ENCODE measurements around the gene BTLA. TPM values are rescaled to one million over a fixed set of nuclear protein-coding genes. Genes with fewer than 3 reads are reported as not detected.
"Not testable (repeated sequence)": the region's sequence is repeated elsewhere in the genome, so short reads cannot be mapped to it uniquely, and the experiment has no call there.

Gene BTLA, protein sequence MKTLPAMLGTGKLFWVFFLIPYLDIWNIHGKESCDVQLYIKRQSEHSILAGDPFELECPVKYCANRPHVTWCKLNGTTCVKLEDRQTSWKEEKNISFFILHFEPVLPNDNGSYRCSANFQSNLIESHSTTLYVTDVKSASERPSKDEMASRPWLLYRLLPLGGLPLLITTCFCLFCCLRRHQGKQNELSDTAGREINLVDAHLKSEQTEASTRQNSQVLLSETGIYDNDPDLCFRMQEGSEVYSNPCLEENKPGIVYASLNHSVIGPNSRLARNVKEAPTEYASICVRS
- polyA plus RNA-seq (2013): 1.3 TPM

DNA sequence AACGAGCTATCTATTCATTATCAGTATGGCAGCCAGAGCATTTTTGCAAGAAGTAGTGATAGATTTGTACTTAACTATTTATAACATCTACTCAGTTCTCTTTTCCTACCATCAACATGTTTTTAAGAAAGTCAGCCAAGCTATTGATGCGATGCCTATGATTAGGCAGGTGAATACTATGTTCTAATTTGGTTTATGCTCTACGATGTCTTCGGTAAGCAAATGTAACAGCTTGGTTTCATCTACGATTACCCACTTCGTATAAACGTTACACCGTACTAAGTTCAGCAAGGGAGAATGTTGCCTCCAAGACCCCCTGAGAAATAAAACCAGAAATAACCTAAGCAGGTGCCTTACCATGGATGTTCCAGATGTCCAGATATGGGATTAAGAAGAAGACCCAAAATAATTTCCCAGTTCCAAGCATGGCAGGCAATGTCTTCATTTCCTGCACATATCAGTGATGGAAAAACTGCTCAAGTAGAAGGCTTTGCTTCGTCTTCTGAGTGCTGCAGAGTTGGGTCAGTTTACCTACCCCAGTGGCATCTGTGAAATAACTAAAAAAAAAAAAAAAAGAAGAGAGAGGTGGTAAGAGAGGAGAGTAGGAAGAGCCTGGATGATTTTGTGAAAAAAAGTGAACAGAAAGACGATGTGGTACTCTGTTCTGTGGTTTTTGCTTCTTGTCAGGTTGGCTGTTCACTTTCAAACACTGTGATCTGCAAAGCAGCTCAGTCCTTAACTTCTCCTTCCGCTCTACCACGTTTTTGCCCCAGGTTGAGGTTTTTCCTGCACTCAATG is at the start of gene BTLA:
Gene BTLA, minus strand, starts transcription at position 559 of the 798 bp plus-strand sequence. Its CDS starts 114 bp downstream, at position 445.
- H3K27me3 ChIP-seq (replicated peaks in 2 of 5; ENCODE audit: control insufficient read depth in 4 of 5, insufficient read depth in 5 of 5, low read length in 4 of 5): no peaks in the 10 kb centered on the region
- peak within 1 kb of the TSS in 2 of 7 experiments; percentile 8 to 41 for H3K4me3 ChIP-seq (ENCODE audit: control insufficient read depth in 1 of 7, extremely low read depth in 1 of 7, insufficient read depth in 4 of 7, low read depth in 2 of 7, low read length in 6 of 7)
- peak in 2 of 3 donors; percentile 35 to 42 for DNase-seq
- ChIA-PET CTCF (interaction anchor here (1.5 to 2.6 kb wide), 3 partner anchors 15 to 205 kb away, joined by 3 to 6 read pairs (median 4); partner anchors contain the start of gene SLC9C1), POLR2A (no interaction called here)
- WGBS (ENCODE audit: insufficient coverage): 83% methylated on average over 8 of the region's 12 CpGs
- peaks cover 4 to 26% (median 11%) of the 10 kb centered on the region in 4 experiments for H3K4me1 ChIP-seq (ENCODE audit: control extremely low read depth in 1 of 4, control insufficient read depth in 4 of 4, insufficient read depth in 4 of 4, low read length in 3 of 4)
- no peaks in the 10 kb centered on the region for H3K9me3 ChIP-seq (ENCODE audit: control extremely low read depth in 1 of 5, control insufficient read depth in 4 of 5, insufficient read depth in 2 of 5, low read depth in 1 of 5, low read length in 4 of 5)
- no peak within 1 kb of the TSS for H3K27ac ChIP-seq (ENCODE audit: insufficient read depth in 1 of 2, low read depth in 1 of 2, low read length in 2 of 2, poor library complexity in 1 of 2, severe bottlenecking in 2 of 2)
- H3K36me3 ChIP-seq (ENCODE audit: control insufficient read depth in 4 of 4, insufficient read depth in 4 of 4, low read length in 3 of 4): no peaks in the 10 kb centered on the region

DNA sequence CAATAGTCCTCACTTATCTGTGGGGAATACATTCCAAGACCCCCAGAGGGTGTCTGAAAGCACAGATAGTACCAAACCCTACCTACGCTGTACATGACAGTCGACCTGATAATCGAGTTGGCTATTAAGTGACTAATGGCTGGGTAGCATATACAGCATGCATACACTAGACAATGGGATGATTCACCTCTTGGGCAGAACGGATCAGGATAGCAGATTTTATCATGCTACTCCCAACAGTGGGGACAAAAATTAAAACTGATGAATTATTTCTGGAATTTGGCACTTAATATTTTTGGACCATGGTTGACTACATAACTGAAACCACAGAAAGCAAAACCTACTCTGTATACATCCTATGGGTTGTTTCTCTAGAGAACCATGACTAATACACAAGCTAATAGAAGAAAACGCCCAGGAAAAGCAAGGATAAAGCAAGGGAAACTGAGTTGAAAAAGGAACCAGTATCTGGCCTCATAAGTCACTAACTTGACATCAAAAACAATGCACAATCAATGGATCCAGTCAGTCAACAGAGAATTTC is 47.0 kb upstream of the BTLA start:
- DNase-seq: no peak
- ChIA-PET POLR2A (no interaction called here), CTCF (no interaction called here)
- no peak overlapping the region for H3K4me3 ChIP-seq (ENCODE audit: control insufficient read depth in 1 of 7, extremely low read depth in 1 of 7, insufficient read depth in 4 of 7, low read depth in 2 of 7, low read length in 6 of 7)
- H3K27me3 ChIP-seq (replicated peaks in 2 of 5; ENCODE audit: control insufficient read depth in 4 of 5, insufficient read depth in 5 of 5, low read length in 4 of 5): no peaks in the 10 kb centered on the region
- WGBS (ENCODE audit: insufficient coverage): 100% methylated on average over 1 of the region's 5 CpGs
- no peak overlapping the region for H3K27ac ChIP-seq (ENCODE audit: insufficient read depth in 1 of 2, low read depth in 1 of 2, low read length in 2 of 2, poor library complexity in 1 of 2, severe bottlenecking in 2 of 2)
- H3K36me3 ChIP-seq (ENCODE audit: control insufficient read depth in 4 of 4, insufficient read depth in 4 of 4, low read length in 3 of 4): peaks cover 13 to 57% (median 37%) of the 10 kb centered on the region in 4 experiments
- no peaks in the 10 kb centered on the region for H3K4me1 ChIP-seq (ENCODE audit: control extremely low read depth in 1 of 4, control insufficient read depth in 4 of 4, insufficient read depth in 4 of 4, low read length in 3 of 4)
- no peaks in the 10 kb centered on the region for H3K9me3 ChIP-seq (ENCODE audit: control extremely low read depth in 1 of 5, control insufficient read depth in 4 of 5, insufficient read depth in 2 of 5, low read depth in 1 of 5, low read length in 4 of 5)

DNA sequence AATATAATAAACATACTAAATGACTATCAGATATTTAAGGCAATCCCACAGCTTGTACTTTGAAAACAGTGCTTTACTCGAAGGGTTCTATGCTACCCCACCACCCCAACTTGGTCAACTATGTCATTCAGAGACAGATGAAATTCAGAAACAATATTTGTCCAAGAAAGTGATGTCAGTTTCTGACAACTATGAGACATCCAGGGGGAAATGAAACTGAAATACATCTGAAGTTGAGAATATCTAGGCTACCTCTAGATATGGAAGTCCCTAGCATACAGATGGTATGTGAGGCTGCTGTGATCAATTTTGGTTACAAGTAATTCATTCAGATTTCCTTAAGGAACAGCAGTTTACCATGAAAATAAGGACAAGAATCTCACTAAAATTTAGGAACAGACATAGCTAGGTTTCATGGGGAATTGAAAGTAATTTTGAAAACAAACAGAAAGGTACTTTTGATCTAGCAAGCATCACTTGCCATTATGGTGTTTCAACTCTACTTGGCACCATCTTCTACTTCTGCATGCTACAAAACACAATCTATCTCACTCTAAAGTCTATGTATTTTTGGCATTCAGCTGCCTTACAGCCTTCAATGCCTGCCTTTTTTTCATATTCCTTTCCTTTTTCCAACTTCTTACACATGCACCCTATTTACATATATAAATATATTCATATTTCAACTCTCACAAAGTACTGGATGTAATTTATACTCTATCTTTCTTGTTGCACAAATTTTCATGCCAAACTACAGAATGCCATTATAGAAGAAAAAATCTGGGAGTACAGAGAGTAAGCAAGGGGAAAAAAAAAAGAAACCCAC is 40.8 kb upstream of the BTLA start:
- POLR2A ChIA-PET: no interaction called here
- CTCF ChIA-PET: interaction anchor here (0.8 to 1.0 kb wide), 3 partner anchors 9 to 247 kb away, joined by 3 to 4 read pairs (median 3); no protein-coding TSS in a partner anchor

DNA sequence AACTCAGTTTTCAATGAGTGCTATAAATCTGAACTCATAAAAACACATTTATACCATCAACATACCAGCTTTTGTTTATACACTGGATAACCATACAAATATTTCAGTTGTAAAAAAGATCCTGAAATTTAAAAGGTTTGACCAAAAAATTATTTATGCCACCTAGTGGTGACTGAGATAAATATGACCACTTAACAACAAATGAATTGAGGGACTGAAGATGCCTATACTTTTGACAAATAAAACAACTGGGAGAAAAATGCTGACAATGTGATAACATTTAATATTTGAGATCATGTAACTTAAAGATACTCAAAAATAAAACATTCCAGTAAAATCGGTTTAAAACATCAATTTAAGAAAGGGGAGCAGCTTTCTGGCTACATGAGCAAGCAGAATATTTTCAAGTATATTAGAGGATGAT is 32.1 kb upstream of the BTLA start:
- Histone ChIP-seq H3K27ac (ENCODE audit: insufficient read depth in 1 of 2, low read depth in 1 of 2, low read length in 2 of 2, poor library complexity in 1 of 2, severe bottlenecking in 2 of 2) (no peak overlapping the region), H3K4me1 (ENCODE audit: control extremely low read depth in 1 of 4, control insufficient read depth in 4 of 4, insufficient read depth in 4 of 4, low read length in 3 of 4) (no peaks in the 10 kb centered on the region), H3K4me3 (ENCODE audit: control insufficient read depth in 1 of 7, extremely low read depth in 1 of 7, insufficient read depth in 4 of 7, low read depth in 2 of 7, low read length in 6 of 7) (no peak overlapping the region), H3K9me3 (ENCODE audit: control extremely low read depth in 1 of 5, control insufficient read depth in 4 of 5, insufficient read depth in 2 of 5, low read depth in 1 of 5, low read length in 4 of 5) (no peaks in the 10 kb centered on the region), H3K27me3 (replicated peaks in 2 of 5; ENCODE audit: control insufficient read depth in 4 of 5, insufficient read depth in 5 of 5, low read length in 4 of 5) (no peaks in the 10 kb centered on the region), H3K36me3 (ENCODE audit: control insufficient read depth in 4 of 4, insufficient read depth in 4 of 4, low read length in 3 of 4) (peaks cover 16 to 70% (median 27%) of the 10 kb centered on the region in 4 experiments)
- WGBS (ENCODE audit: insufficient coverage): no CpG with 5 or more reads among the region's 1 CpG
- DNase-seq: peak; percentile 55 to 79 (median 69)
- CTCF ChIA-PET: interaction anchor here (0.7 to 1.5 kb wide), 9 partner anchors 8 to 423 kb away, joined by 3 to 15 read pairs (median 4); partner anchors contain the start of gene SLC9C1
- POLR2A ChIA-PET: no interaction called here

More for the DNA sequence above, 40.8 kb upstream of the BTLA start:
- no peak for DNase-seq
- no peaks in the 10 kb centered on the region for H3K4me1 ChIP-seq (ENCODE audit: control extremely low read depth in 1 of 4, control insufficient read depth in 4 of 4, insufficient read depth in 4 of 4, low read length in 3 of 4)
- no CpG with 5 or more reads among the region's 1 CpG for WGBS (ENCODE audit: insufficient coverage)
- H3K27me3 ChIP-seq (replicated peaks in 2 of 5; ENCODE audit: control insufficient read depth in 4 of 5, insufficient read depth in 5 of 5, low read length in 4 of 5): no peaks in the 10 kb centered on the region
- H3K27ac ChIP-seq (ENCODE audit: insufficient read depth in 1 of 2, low read depth in 1 of 2, low read length in 2 of 2, poor library complexity in 1 of 2, severe bottlenecking in 2 of 2): no peak overlapping the region
- no peaks in the 10 kb centered on the region for H3K9me3 ChIP-seq (ENCODE audit: control extremely low read depth in 1 of 5, control insufficient read depth in 4 of 5, insufficient read depth in 2 of 5, low read depth in 1 of 5, low read length in 4 of 5)
- H3K4me3 ChIP-seq (ENCODE audit: control insufficient read depth in 1 of 7, extremely low read depth in 1 of 7, insufficient read depth in 4 of 7, low read depth in 2 of 7, low read length in 6 of 7): no peak overlapping the region
- H3K36me3 ChIP-seq (ENCODE audit: control insufficient read depth in 4 of 4, insufficient read depth in 4 of 4, low read length in 3 of 4): peaks cover 15 to 51% (median 34%) of the 10 kb centered on the region in 4 experiments

DNA sequence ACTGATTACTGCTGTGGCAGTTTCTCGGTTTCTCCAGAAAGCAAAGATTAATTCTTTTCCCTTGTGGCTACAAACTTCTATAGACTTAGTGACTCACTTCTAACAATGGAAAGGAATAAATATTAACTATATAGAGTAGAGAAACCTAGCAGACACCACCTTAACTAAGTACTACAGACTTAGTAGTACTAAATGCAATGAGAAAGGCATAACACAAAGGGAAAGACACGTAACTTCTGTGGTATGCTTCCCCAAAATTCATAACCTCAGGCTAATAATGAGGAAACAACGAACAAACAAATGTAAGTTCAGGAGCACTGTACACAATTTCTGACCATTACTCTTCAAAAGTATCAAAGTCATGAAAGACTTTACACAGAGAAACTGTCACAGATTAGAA is 31.3 kb upstream of the BTLA start:
- 100% methylated on average over 1 of the region's 3 CpGs for WGBS (ENCODE audit: insufficient coverage)
- H3K9me3 ChIP-seq (ENCODE audit: control extremely low read depth in 1 of 5, control insufficient read depth in 4 of 5, insufficient read depth in 2 of 5, low read depth in 1 of 5, low read length in 4 of 5): no peaks in the 10 kb centered on the region
- no peak for DNase-seq
- no peak overlapping the region for H3K27ac ChIP-seq (ENCODE audit: insufficient read depth in 1 of 2, low read depth in 1 of 2, low read length in 2 of 2, poor library complexity in 1 of 2, severe bottlenecking in 2 of 2)
- ChIA-PET POLR2A (no interaction called here), CTCF (interaction anchor here (0.7 to 1.5 kb wide), 7 partner anchors 9 to 420 kb away, joined by 3 to 15 read pairs (median 4); partner anchors contain the start of gene SLC9C1)
- H3K4me3 ChIP-seq (ENCODE audit: control insufficient read depth in 1 of 7, extremely low read depth in 1 of 7, insufficient read depth in 4 of 7, low read depth in 2 of 7, low read length in 6 of 7): no peak overlapping the region
- H3K4me1 ChIP-seq (ENCODE audit: control extremely low read depth in 1 of 4, control insufficient read depth in 4 of 4, insufficient read depth in 4 of 4, low read length in 3 of 4): no peaks in the 10 kb centered on the region
- peaks cover 11 to 64% (median 24%) of the 10 kb centered on the region in 4 experiments for H3K36me3 ChIP-seq (ENCODE audit: control insufficient read depth in 4 of 4, insufficient read depth in 4 of 4, low read length in 3 of 4)
- H3K27me3 ChIP-seq (replicated peaks in 2 of 5; ENCODE audit: control insufficient read depth in 4 of 5, insufficient read depth in 5 of 5, low read length in 4 of 5): no peaks in the 10 kb centered on the region

DNA sequence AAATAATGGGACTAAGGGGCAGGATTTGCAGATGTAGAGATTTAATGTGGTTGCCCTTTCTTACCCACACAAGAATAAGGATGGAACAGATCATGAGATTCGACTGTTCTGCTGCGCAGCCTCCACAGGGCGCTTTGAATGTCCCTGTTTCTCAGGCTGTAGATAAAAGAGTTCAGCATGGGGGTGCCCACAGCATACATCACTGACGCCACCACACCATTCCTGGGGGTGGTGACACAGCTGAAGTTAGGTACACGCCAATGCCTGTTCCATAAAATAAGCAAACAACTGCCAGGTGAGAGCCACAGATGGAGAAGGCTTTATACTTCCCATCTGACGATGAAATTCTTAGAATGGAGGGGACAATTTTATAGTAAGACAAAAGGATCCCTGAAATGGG is 24.9 kb upstream of the BTLA start:
- H3K27ac ChIP-seq (ENCODE audit: insufficient read depth in 1 of 2, low read depth in 1 of 2, low read length in 2 of 2, poor library complexity in 1 of 2, severe bottlenecking in 2 of 2); DNase-seq; H3K9me3 ChIP-seq (ENCODE audit: control extremely low read depth in 1 of 5, control insufficient read depth in 4 of 5, insufficient read depth in 2 of 5, low read depth in 1 of 5, low read length in 4 of 5); H3K4me3 ChIP-seq (ENCODE audit: control insufficient read depth in 1 of 7, extremely low read depth in 1 of 7, insufficient read depth in 4 of 7, low read depth in 2 of 7, low read length in 6 of 7); CTCF ChIA-PET; POLR2A ChIA-PET; H3K27me3 ChIP-seq (replicated peaks in 2 of 5; ENCODE audit: control insufficient read depth in 4 of 5, insufficient read depth in 5 of 5, low read length in 4 of 5): not testable (repeated sequence)
- Histone ChIP-seq H3K4me1 (ENCODE audit: control extremely low read depth in 1 of 4, control insufficient read depth in 4 of 4, insufficient read depth in 4 of 4, low read length in 3 of 4) (peaks cover 4 to 11% (median 5%) of the 10 kb centered on the region in 4 experiments), H3K36me3 (ENCODE audit: control insufficient read depth in 4 of 4, insufficient read depth in 4 of 4, low read length in 3 of 4) (peaks cover 7 to 25% (median 9%) of the 10 kb centered on the region in 4 experiments)
- WGBS (ENCODE audit: insufficient coverage): no CpG with 5 or more reads among the region's 6 CpGs
